Choroid plexus epithelial cell (primary cell): Measurements from ENCODE around the gene HK2.
A peak's percentile ranks its signal among the peaks of the same experiment; 100 is the strongest.

Experiments
- DNase-seq: peaks from one replicate; pipeline ENCODE4 v3.0.0-alpha.2; 2010; ENCODE audit warnings: low read depth
- H3K4me3 ChIP-seq: 2 replicates; pipeline ENCODE4 v1.5.1; 2011; ENCODE audit warnings: low read depth, mild to moderate bottlenecking, control low read depth, low read length, moderate library complexity
- CTCF ChIP-seq: conservative IDR thresholded peaks from 2 replicates; pipeline ENCODE4 v1.5.1; 2011; ENCODE audit warnings: low read depth, mild to moderate bottlenecking, control low read depth, inconsistent platforms, low read length, moderate library complexity

Gene HK2

GRCh38 chr2:74916394-74916793, 82.5 kb downstream of the HK2 start:
- no peak overlapping the region for H3K4me3 ChIP-seq
- no peak for DNase-seq
- TF ChIP-seq CTCF: no peak

GRCh38 chr2:74917702-74918619, 84.0 kb downstream of the HK2 start:
- no peak overlapping the region for H3K4me3 ChIP-seq
- no peak for TF ChIP-seq CTCF
- peak; percentile 66 for DNase-seq

GRCh38 chr2:74919827-74920226, 85.9 kb downstream of the HK2 start:
- H3K4me3 ChIP-seq: peak overlapping the region; percentile 49

GRCh38 chr2:74921236-74921736, 87.4 kb downstream of the HK2 start:
- no peak for TF ChIP-seq CTCF
- DNase-seq: no peak
- H3K4me3 ChIP-seq: no peak overlapping the region

More at GRCh38 chr2:74919827-74920226, 85.9 kb downstream of the HK2 start:
- peak; percentile 57 for DNase-seq
- peak; percentile 79 for TF ChIP-seq CTCF

- no peak for DNase-seq
- TF ChIP-seq CTCF: no peak
- no peak overlapping the region for H3K4me3 ChIP-seq
Observed at GRCh38 chr2:74922592-74923227, 88.8 kb downstream of the HK2 start.

- no peak for DNase-seq
- no peak overlapping the region for H3K4me3 ChIP-seq
- TF ChIP-seq CTCF: no peak
Observed at GRCh38 chr2:74924463-74925265, 90.7 kb downstream of the HK2 start.
